Endothelial cell of umbilical vein (primary cell): Measurements from ENCODE around the gene LTBP1. TPM values are rescaled to one million over a fixed set of nuclear protein-coding genes. Genes with fewer than 3 reads are reported as not detected.

Experiments used
- BruUV-seq: library from RNA; stranded (reverse); fragments of 400-500 nt; replicated peaks from 2 replicates; lab custom pipeline; 2021; lab: Mats Ljungman, UMichigan
- CTCF ChIA-PET: fragments of 300-600, 350-600 bp; sonication (Branson Sonifier 250); formaldehyde crosslinking; loops from one replicate; lab custom pipeline; 2021; ENCODE audit warnings: antibody characterized with exemption, inconsistent platforms; lab: Charles Lee
- POLR2A ChIA-PET: fragments of 300-600, 350-600 bp; sonication (Branson Sonifier 250); formaldehyde crosslinking; loops from one replicate; lab custom pipeline; 2021; ENCODE audit warnings: antibody characterized with exemption, inconsistent platforms; lab: Charles Lee
- DNase-seq: peaks from one replicate; pipeline ENCODE4 v3.0.0-alpha.2; 2011; ENCODE audit warnings: low read depth, low spot score
- FAIRE-seq: peaks from 2 replicates; lab custom pipeline; 2011; peaks lifted over from hg19 to GRCh38; lab: Jason Lieb, UNC
- H2AFZ ChIP-seq: 2 replicates; pipeline ENCODE4 v1.6.0; 2012; ENCODE audit warnings: low read depth, low read length, control low read depth, inconsistent platforms
- H3K27ac ChIP-seq: 2 replicates; pipeline ENCODE4 v1.5.1; 2011; ENCODE audit warnings: low read depth, mild to moderate bottlenecking, control low read depth, low read length, moderate library complexity; ENCODE audit not compliant: insufficient read depth
- H3K27me3 ChIP-seq, 2 experiments: 2 replicates each; pipeline versions ENCODE4 v1.6.0 to v1.6.1; 2011; ENCODE audit warnings: low read length in 2 of 2, mixed read lengths in 1 of 2; ENCODE audit not compliant: control insufficient read depth in 2 of 2, insufficient read depth in 2 of 2
- H3K36me3 ChIP-seq, 2 experiments: 2 replicates in 1 of 2; 3 replicates in 1 of 2; pipeline ENCODE4 v1.5.1; 2011; ENCODE audit warnings: low read length in 2 of 2, mild to moderate bottlenecking in 1 of 2, moderate library complexity in 1 of 2; ENCODE audit not compliant: control insufficient read depth in 2 of 2, insufficient read depth in 2 of 2; ENCODE audit errors: extremely low read depth in 1 of 2
- H3K4me1 ChIP-seq: 3 replicates; pipeline ENCODE4 v1.5.1; 2011; ENCODE audit warnings: mild to moderate bottlenecking, low read length; ENCODE audit not compliant: control insufficient read depth, insufficient read depth; ENCODE audit errors: extremely low read depth
- H3K4me2 ChIP-seq: 2 replicates; pipeline ENCODE4 v1.6.1; 2011; ENCODE audit warnings: low read length, control low read depth, mixed read lengths; ENCODE audit not compliant: insufficient read depth
- H3K4me3 ChIP-seq, 3 experiments: fragments of 200-600 bp in 1 of 3; sonication (generic), shearing (Covaris generic) in 1 of 3; replicated peaks in 1 of 3; 2 replicates each; pipeline ENCODE4 v1.5.1; 2011 to 2016; ENCODE audit warnings: control low read depth in 3 of 3, low read length in 3 of 3, mild to moderate bottlenecking in 2 of 3, inconsistent platforms in 1 of 3, low read depth in 1 of 3, moderate library complexity in 1 of 3; ENCODE audit not compliant: insufficient read depth in 1 of 3
- H3K79me2 ChIP-seq: 2 replicates; pipeline ENCODE4 v1.6.0; 2012; ENCODE audit warnings: low read length, inconsistent platforms; ENCODE audit not compliant: control insufficient read depth, insufficient read depth
- H3K9ac ChIP-seq: replicated peaks from 2 replicates; pipeline ENCODE3; 2011; ENCODE audit warnings: low read length, control low read depth; ENCODE audit not compliant: insufficient read depth; ENCODE audit errors: extremely low read depth
- H3K9me1 ChIP-seq: replicated peaks from 3 replicates; pipeline ENCODE4 v1.6.0; 2011; ENCODE audit warnings: mild to moderate bottlenecking, low read length; ENCODE audit not compliant: control insufficient read depth, insufficient read depth; ENCODE audit errors: extremely low read depth
- H3K9me3 ChIP-seq: replicated peaks from 2 replicates; pipeline ENCODE4 v1.5.1; 2012; ENCODE audit warnings: low read length, inconsistent platforms; ENCODE audit not compliant: control insufficient read depth, insufficient read depth
- H4K20me1 ChIP-seq: replicated peaks from 2 replicates; pipeline ENCODE3; 2011; ENCODE audit warnings: mild to moderate bottlenecking, low read length; ENCODE audit not compliant: control insufficient read depth, insufficient read depth; ENCODE audit errors: extremely low read depth
- EZH2 ChIP-seq: IDR thresholded peaks from 2 replicates; pipeline ENCODE4 v1.6.1; 2012; ENCODE audit warnings: borderline replicate concordance, low read depth, mild to moderate bottlenecking, moderate library complexity, low read length, inconsistent platforms; ENCODE audit not compliant: severe bottlenecking
- FOS ChIP-seq: IDR thresholded peaks from 2 replicates; pipeline ENCODE4 v1.6.1; 2011; ENCODE audit warnings: mild to moderate bottlenecking, low read length, moderate library complexity, borderline replicate concordance; ENCODE audit not compliant: insufficient read depth
- GATA2 ChIP-seq: IDR thresholded peaks from 2 replicates; pipeline ENCODE4 v1.7.0; 2011; ENCODE audit warnings: low read depth, mild to moderate bottlenecking, moderate library complexity, mixed read lengths, low read length; ENCODE audit not compliant: insufficient read length, insufficient read depth
- JUN ChIP-seq: IDR thresholded peaks from 2 replicates; pipeline ENCODE4 v1.6.1; 2011; ENCODE audit warnings: borderline replicate concordance, low read depth; ENCODE audit not compliant: insufficient read length, insufficient read depth
- MYC ChIP-seq: IDR thresholded peaks from one replicate; pipeline ENCODE4 v1.6.1; 2011; ENCODE audit warnings: mild to moderate bottlenecking, low read depth, low read length
- POLR2A ChIP-seq: IDR thresholded peaks from 2 replicates; pipeline ENCODE4 v1.6.1; 2012; ENCODE audit warnings: low read depth, mild to moderate bottlenecking, control low read depth, low read length
- POLR2AphosphoS5 ChIP-seq: IDR thresholded peaks from 2 replicates; pipeline ENCODE4 v1.6.1; 2012; ENCODE audit warnings: low read depth, mild to moderate bottlenecking, control low read depth, low read length, moderate library complexity; ENCODE audit not compliant: insufficient read depth
- dilution Hi-C: fragments of 300-500 bp; cut with MboI; formaldehyde crosslinking; loops from one replicate; pipeline ENCODE4 v1.15.0; 2019; ENCODE audit warnings: low sequenced_read_pairs; ENCODE audit not compliant: extremely low pct_ligation_motif_present
- intact Hi-C: fragments of 100-400 bp; cut with micrococcal nuclease; formaldehyde crosslinking; loops from one replicate; pipeline ENCODE4 v1.10.0; 2022
- polyA plus RNA-seq, 4 experiments: library from polyadenylated mRNA; depleted of rRNA in 3 of 4; stranded (reverse) in 3 of 4; unstranded in 1 of 4; fragments of >200 nt; gene quantifications; 2 replicates each; pipeline versions ENCODE4 v1.2.1 to v1.2.3, GENCODE V29; 2011 to 2012; ENCODE audit warnings: missing spikeins in 1 of 4
- total RNA-seq: library from RNA; stranded (reverse); gene quantifications from 2 replicates; pipeline ENCODE4 v1.2.3, GENCODE V29; 2021
- TF ChIP-seq, protein P1 (sequence below), 2 donors: IDR thresholded peaks; 1 replicate in 1 of 2; 2 replicates in 1 of 2; pipeline ENCODE4 v1.5.1; 2011; ENCODE audit warnings: low read length in 2 of 2, mild to moderate bottlenecking in 2 of 2, moderate library complexity in 2 of 2, control low read depth in 1 of 2, inconsistent platforms in 1 of 2, low read depth in 1 of 2; ENCODE audit not compliant: insufficient read depth in 1 of 2; ENCODE audit errors: extremely low read depth in 1 of 2
- TF ChIP-seq, protein P2 (sequence below): IDR thresholded peaks from 2 replicates; pipeline ENCODE4 v1.6.1; 2011; ENCODE audit not compliant: insufficient read depth, insufficient read length

LTBP1 gene
- total and polyA plus RNA-seq, 2 donors (not counting 3 experiments of a cell fraction or from before 2014, with no cell fraction given), result 57.4 to 68.2 TPM

DNA sequence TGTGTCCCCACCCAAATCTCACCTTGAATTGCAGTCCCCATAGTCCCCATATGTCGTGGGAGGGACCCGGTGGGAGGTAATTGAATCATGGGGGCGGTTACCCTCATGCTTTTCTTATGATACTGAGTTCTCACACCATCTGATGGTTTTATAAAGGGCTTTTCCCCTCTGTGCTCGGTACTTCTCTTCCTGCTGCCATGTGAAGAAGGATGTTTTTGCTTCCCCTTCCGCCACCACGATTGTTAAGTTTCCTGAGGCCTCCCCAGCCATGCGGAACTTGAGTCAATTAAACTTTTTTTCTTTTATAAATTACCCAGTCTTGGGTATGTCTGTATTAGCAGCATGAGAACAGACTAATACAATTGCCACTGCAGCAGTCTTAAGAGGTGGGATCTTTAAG is 134.9 kb downstream of the LTBP1 start:
- intact Hi-C loops, result no loop called here
- Histone ChIP-seq H3K9me3 (no peaks in the 10 kb centered on the region), H3K9me1 (no peaks in the 10 kb centered on the region), H3K27me3 (no peaks in the 10 kb centered on the region), H2AFZ (no peak overlapping the region), H3K4me2 (no peak overlapping the region), H3K79me2 (no peaks in the 10 kb centered on the region), H3K27ac (no peak overlapping the region), H3K9ac (no peak overlapping the region), H4K20me1 (no peaks in the 10 kb centered on the region), H3K4me3 (no peak overlapping the region), H3K4me1 (peaks cover 16% of the 10 kb centered on the region), H3K36me3 (no peaks in the 10 kb centered on the region)
- dilution Hi-C loops, result no loop called here
- TF ChIP-seq MYC (no peak), FOS (no peak), GATA2 (no peak), POLR2A (no peak), JUN (no peak), POLR2AphosphoS5 (no peak), EZH2 (no peak)
- TF ChIP-seq, protein P1, sequence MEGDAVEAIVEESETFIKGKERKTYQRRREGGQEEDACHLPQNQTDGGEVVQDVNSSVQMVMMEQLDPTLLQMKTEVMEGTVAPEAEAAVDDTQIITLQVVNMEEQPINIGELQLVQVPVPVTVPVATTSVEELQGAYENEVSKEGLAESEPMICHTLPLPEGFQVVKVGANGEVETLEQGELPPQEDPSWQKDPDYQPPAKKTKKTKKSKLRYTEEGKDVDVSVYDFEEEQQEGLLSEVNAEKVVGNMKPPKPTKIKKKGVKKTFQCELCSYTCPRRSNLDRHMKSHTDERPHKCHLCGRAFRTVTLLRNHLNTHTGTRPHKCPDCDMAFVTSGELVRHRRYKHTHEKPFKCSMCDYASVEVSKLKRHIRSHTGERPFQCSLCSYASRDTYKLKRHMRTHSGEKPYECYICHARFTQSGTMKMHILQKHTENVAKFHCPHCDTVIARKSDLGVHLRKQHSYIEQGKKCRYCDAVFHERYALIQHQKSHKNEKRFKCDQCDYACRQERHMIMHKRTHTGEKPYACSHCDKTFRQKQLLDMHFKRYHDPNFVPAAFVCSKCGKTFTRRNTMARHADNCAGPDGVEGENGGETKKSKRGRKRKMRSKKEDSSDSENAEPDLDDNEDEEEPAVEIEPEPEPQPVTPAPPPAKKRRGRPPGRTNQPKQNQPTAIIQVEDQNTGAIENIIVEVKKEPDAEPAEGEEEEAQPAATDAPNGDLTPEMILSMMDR (IDR thresholded peaks at IDR 0.05; ENCODE audit: extremely low read depth in 1 of 2, insufficient read depth in 1 of 2, low read depth in 1 of 2, low read length in 2 of 2), result no peak
- TF ChIP-seq, protein P2, sequence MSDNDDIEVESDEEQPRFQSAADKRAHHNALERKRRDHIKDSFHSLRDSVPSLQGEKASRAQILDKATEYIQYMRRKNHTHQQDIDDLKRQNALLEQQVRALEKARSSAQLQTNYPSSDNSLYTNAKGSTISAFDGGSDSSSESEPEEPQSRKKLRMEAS, result no peak
- ChIA-PET CTCF (interaction anchor here (0.5 kb wide), 1 partner anchor 314 kb away, joined by 3 read pairs; no protein-coding TSS in a partner anchor), POLR2A (no interaction called here)
- no TSS peak for BruUV-seq
- no peak for FAIRE-seq
- no peak for DNase-seq
